Islet precursor cell (in vitro differentiated cells): Measurements from ENCODE around the gene SLC9C2.
"Not testable (repeated sequence)": the region's sequence is repeated elsewhere in the genome, so short reads cannot be mapped to it uniquely, and the experiment has no call there.

ENCODE experiments used
- DNase-seq: peaks from one replicate; pipeline ENCODE4 v3.0.0-alpha.2; 2018

SLC9C2 gene

DNA sequence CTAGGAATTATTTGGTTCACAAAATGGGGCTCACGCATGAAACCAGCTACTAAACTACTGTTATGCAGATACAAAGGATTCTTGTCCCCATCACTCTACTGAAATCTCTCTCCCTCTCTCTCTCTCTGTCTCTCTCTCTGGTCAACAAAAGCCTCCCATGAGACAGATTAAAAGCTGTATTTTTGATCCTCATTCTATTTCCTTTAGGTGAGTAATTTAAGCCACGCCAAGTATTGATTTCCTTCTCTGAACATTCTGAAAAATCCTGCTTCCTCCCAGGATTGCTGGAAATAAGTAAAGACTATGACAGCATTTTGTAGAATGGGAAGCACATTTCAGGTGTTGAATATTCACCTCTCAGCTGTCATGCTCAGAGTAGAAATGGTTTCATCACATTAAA lies 82.1 kb downstream of the SLC9C2 start:
- DNase-seq: no peak

GRCh38 chr1:173514503-173514902 lies 88.4 kb downstream of the SLC9C2 start:
- DNase-seq: not testable (repeated sequence)

- DNase-seq: no peak
These were observed 93.1 kb downstream of the SLC9C2 start for GRCh38 chr1:173509797-173510196.

DNA sequence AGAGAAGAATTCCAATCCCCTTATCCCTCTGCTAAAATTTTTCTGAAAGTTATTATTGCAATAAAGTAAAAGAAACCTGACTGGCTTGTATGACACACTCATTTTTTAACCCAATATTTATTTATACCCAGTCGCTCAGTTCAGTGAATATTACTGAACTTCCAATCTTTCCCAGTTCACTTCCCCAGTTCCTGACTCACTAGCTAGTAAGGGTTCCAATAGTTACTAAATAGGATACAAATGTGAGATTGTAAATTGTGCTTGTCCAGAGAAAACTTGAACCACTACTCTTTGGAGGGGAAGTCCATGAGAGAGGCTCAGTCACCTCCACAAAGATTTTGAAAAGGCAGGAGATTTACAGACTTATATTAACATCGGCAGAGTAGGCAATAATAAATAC lies 94.3 kb downstream of the SLC9C2 start:
- no peak for DNase-seq

- no peak for DNase-seq
These were observed 95.0 kb downstream of the SLC9C2 start for GRCh38 chr1:173507847-173508209.

DNA sequence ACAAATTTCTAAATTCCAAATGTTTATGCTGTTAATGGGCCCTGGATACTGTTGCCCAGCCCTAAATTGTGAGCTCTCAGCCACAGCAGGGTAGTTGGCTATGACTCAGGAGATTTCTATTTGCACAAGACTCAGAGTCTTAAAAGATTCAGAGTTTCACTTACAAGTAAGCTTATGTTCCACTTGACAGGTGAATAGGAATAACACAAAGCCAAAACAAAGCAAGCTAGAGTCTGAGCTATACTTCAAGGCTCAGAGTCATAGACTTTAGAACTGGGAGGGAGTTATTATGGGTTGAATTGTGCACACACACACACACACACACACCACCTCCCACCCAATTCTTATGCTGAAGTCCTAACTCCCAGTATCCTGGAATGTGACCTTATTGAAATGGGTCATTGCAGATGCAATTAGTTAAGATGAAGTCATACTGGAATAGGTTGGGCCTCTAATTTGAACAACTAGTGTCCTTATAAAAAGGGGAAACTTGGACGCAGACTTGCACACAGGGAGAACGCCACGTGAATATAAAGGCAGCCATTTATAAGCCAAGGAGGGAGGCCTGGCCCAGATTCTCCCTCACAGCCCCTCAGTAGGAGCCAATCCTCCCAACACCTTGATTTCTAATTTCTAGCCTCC lies 95.5 kb downstream of the SLC9C2 start:
- peak; percentile 61 for DNase-seq

GRCh38 chr1:173506437-173506836 lies 96.4 kb downstream of the SLC9C2 start:
- no peak for DNase-seq

DNA sequence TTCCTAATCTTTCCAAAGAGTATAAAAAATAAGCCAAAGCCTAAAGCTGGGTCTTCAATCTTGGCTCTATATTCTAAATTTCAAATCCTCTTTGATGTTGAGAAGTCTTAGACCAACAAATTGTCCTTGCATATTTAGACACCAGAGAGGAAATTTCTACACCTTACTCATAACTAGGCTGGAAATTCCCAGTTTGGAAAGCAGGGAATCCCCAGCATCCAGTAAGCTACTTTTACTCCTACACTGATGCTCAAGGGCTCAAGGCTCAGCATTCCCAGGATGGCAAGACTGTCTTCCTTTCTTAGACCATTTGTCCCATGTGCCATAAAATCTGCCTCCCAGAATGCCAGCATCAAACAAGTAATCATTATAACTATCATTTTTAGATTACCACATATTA lies 97.5 kb downstream of the SLC9C2 start:
- no peak for DNase-seq

- no peak for DNase-seq
These were observed 98.6 kb downstream of the SLC9C2 start for GRCh38 chr1:173504268-173504667.

DNA sequence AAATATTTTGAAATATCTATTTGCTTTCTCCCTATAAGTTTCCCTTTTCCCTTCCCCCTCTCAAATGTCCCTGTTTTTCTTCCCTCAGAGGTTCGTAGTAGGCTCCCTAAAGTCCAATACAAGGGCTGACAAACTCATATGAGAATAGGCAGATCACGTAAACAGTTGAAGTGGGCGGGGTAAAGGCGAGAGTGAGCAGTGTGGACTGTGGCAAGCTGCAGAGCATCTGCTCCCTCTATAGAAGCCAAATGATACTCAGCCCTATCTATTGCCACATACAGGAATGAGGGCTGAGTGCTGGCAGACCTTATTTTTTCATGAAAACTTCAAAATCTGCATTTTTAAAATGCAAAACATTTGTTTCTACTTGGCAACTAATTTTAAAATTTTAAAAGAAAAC lies 99.5 kb downstream of the SLC9C2 start:
- no peak for DNase-seq

- DNase-seq: no peak
These were observed 100.8 kb downstream of the SLC9C2 start for GRCh38 chr1:173502104-173502503.

DNA sequence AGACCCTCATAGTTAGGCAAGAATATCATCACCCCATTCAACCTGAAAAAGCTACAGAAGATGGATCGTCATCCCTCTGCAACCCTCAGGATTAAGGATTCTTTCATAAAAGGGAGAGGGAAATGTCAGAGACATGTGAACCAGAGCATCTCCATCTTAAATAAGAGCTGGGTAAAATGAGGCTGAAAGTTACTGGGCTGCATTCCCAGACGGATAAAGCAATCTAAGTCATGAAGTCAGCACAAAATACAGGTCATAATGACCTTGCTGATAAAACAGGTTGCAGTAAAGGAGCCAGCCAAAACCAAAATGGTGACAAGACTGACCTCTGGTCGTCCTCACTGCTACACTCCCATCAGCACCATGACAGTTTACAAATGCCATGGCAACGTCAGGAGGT lies 103.1 kb downstream of the SLC9C2 start:
- DNase-seq: no peak

DNA sequence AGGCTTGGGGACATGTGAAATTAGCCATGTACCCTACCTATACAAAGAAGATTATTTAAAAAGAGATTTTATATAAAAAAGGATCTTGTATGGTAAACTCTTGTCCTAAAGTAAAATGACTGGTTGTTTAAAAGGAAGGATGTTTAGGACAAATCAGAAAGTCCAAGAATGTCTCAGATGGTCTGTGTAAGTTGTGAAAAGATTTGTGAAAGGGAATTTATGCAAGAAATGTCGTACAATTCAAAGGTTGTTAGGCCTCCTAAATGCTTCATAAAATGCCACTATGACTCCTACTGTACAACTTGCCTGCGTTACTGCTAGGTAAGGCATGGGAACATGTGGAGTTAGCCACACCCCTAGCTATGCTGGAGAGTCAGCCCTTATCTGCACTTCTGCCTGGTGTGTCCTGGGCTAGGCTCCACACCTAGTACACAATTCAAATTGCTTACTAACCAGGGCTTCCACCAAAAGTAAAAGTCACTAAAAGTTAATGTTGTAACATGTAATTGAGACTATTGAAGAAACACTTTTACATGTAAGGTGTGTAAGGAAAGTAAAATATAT lies 106.0 kb downstream of the SLC9C2 start:
- no peak for DNase-seq

DNA sequence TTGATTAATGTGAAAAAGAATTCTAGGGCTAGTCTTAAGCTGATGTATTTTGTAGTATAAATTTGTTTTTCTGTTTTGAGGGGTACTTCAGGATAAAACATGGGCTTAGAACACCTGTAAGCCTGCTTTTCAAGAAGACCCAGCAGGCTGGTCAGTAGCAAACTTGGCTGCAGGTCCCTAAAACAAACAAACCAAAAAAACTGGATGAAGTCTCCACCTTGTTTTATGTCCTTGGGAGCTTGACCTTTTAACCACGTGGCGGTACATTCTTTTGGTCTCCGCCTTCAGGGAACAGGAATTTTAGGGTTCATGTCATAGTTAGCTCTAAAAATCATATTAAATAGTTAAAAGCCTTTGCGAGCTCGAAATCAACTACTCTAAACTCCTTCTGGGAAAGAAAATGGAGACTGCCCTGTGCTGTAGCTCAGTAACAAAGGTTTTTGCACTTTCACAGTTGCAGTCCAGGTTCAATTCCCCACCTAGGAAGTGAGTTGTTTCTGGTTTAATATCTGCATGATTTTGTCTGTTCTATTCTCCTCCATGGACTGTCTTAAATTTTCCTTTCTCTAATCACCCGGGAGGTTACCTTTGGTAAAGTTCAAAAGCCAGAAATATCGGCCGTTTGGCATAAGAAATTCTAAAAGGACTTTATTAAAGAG lies 107.1 kb downstream of the SLC9C2 start:
- no peak for DNase-seq

- not testable (repeated sequence) for DNase-seq
These were observed 109.7 kb downstream of the SLC9C2 start for GRCh38 chr1:173493125-173493524.

DNA sequence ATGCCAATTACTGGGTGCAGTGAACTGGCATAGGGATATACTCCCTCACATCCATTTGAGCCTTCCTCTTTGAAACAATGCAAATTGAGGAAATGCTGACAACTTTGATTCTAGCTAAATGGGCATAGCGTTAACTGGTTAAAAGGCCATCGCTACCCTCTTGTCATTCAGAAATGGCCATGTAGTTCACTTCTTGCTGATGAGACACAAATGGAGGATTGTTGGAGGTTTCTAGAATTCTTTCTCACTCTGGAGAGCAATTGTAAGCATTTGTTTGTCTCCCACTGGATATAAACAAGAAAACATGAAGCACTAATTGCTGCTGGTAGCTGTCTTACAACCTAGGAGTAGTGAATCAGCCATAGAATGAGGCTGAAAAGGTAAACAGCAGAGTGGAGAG lies 111.4 kb downstream of the SLC9C2 start:
- no peak for DNase-seq

GRCh38 chr1:173489929-173490328 lies 112.9 kb downstream of the SLC9C2 start:
- DNase-seq: no peak

- DNase-seq: peak; percentile 77
These were observed 113.7 kb downstream of the SLC9C2 start for GRCh38 chr1:173489149-173489600.

DNA sequence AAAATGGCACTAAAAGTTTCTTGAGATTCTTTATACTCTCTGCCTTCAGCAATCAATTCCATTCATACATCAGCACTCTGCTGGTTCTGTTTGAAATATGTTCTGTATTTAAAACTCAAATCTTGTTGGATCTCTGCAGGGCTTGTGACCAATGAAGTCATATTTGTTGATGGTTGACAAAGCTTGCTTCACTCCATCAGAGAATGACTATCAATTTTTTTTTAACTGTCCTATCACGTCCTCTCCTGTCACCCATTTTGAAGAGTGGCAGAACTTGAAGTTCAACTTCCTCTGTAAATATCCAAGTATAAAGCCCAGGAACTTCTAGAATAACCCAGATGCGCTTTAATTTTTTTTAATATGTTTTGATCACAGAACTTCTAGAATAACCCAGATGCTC lies 114.9 kb downstream of the SLC9C2 start:
- DNase-seq: no peak

DNA sequence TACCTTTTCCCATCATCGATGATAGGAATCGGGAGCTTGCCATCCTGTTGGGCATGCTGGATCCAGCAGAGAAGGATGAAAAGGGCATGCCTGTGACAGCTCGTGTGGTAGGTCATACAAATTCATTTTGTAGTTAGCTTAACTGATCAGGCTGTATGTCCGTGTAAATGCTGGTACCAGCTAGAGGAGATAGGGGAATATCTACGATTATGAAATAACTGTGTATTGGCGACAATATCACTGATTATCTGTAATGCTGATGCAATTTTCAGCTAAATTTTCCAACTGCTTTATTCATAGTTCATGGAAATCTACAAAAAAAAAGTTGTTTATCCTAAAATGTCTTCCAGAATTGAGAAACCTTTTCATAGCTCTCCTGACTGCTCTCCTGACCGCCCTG lies 117.5 kb downstream of the SLC9C2 start:
- no peak for DNase-seq

GRCh38 chr1:173484276-173484675 lies 118.6 kb downstream of the SLC9C2 start:
- no peak for DNase-seq

DNA sequence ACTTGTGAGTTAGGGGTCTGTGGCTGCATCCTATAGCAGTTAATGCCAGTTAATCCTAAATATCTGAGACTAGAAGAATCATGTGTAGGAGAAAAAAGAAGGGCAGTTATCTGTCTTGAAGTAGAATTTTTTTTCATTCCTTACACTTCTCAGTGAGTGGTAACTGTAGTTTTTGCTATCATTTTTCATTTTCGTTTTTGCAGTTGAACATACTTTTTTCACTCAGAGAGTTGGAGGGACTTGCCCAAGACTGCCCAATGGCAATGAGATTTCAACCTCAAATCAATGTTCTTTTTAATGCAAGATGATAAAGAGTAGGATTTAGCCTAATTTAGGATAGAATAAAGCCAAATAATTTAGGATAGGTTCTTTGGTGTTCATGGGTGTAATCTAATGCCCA lies 120.2 kb downstream of the SLC9C2 start:
- DNase-seq: no peak

DNA sequence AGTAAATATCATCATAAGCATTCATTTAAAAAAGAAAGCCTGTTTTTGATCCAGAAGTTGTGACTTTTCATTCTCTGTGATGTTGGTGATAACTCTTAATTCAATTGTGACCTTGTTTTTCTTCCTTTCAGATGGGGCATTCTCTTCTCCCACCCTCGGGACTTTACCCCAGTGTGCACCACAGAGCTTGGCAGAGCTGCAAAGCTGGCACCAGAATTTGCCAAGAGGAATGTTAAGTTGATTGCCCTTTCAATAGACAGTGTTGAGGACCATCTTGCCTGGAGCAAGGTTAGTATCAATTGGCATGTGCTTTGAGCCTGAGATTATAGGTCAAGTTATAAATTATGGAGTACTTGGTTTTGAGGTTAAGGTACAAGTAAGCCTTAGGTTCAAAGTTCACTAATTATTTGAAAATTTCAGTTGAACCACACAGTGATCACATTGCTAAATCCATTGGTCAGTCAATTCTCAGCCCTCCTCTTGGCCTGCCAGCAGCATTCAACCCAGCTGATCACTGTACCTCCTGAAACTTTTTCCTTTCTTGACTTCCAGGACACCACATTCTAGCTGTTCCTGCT lies 121.6 kb downstream of the SLC9C2 start:
- no peak for DNase-seq

- DNase-seq: no peak
These were observed 123.2 kb downstream of the SLC9C2 start for GRCh38 chr1:173479649-173480048.
